Measurements from ENCODE around the gene ALS2. TPM values are rescaled to one million over a fixed set of nuclear protein-coding genes. Genes with fewer than 3 reads are reported as not detected.

Gene ALS2
- total and polyA plus RNA-seq, 2 donors (not counting 1 experiment from before 2014, with no cell fraction given) = 1.4 to 16.7 TPM

GRCh38 chr2:201704536-201704935 lies 76.2 kb downstream of the ALS2 start:
- ATAC-seq (ENCODE audit: low read depth) (no peak), DNase-seq (no peak)
- H3K27me3 Mint-ChIP-seq = no peaks in the 10 kb centered on the region
- no peak overlapping the region for H3K4me2 ChIP-seq (replicated peaks; ENCODE audit: low read depth, low read length, poor library complexity, severe bottlenecking)
- H3K27ac Mint-ChIP-seq = no peak overlapping the region
- TF ChIP-seq EZH2 (IDR thresholded peaks at IDR 0.05; ENCODE audit: borderline replicate concordance, insufficient read depth, low read depth, low read length, poor library complexity, severe bottlenecking) (no peak), CTCF (IDR thresholded peaks at IDR 0.05) (no peak)
- no peak overlapping the region for H3K27ac ChIP-seq (ENCODE audit: low read length in 2 of 2)
- H3K36me3 ChIP-seq (replicated peaks in 1 of 2; ENCODE audit: control extremely low read depth in 1 of 2, control insufficient read depth in 1 of 2, extremely low read depth in 1 of 2, insufficient read depth in 2 of 2, low read length in 1 of 2) = peaks cover 0 to 3% of the 10 kb centered on the region in 2 experiments
- no peak overlapping the region for H3K4me3 Mint-ChIP-seq
- H3K27me3 ChIP-seq (replicated peaks in 1 of 4; ENCODE audit: control extremely low read depth in 1 of 4, control insufficient read depth in 3 of 4, insufficient read depth in 4 of 4, low read length in 3 of 4) = no peaks in the 10 kb centered on the region
- no peaks in the 10 kb centered on the region for H3K79me2 ChIP-seq (ENCODE audit: control insufficient read depth, insufficient read depth, low read length)
- no peaks in the 10 kb centered on the region for H3K4me1 Mint-ChIP-seq
- POLR2A ChIA-PET = no interaction called here
- H3K9ac ChIP-seq (ENCODE audit: low read length) = no peak overlapping the region
- CTCF ChIA-PET = no interaction called here
- intact Hi-C loops (cut with micrococcal nuclease) = no loop called here
- 100% methylated on average over 3 of the region's 5 CpGs for WGBS (ENCODE audit: insufficient coverage)
- no peak overlapping the region for H3K4me3 ChIP-seq (ENCODE audit: control extremely low read depth in 1 of 5, extremely low read depth in 1 of 5, insufficient read depth in 1 of 5, low read depth in 2 of 5, low read length in 4 of 5)
- H3K4me1 ChIP-seq (ENCODE audit: control insufficient read depth in 2 of 2, insufficient read depth in 2 of 2, low read length in 2 of 2) = no peaks in the 10 kb centered on the region
- H3K9me3 Mint-ChIP-seq (ENCODE audit: insufficient read depth) = no peaks in the 10 kb centered on the region
- H2AFZ ChIP-seq (ENCODE audit: insufficient read depth, low read depth, low read length, poor library complexity, severe bottlenecking) = no peak overlapping the region
- no peaks in the 10 kb centered on the region for H3K9me3 ChIP-seq (ENCODE audit: control extremely low read depth in 1 of 3, control insufficient read depth in 2 of 3, insufficient read depth in 1 of 3, low read length in 2 of 3)
- no peaks in the 10 kb centered on the region for H4K20me1 ChIP-seq (ENCODE audit: control insufficient read depth, insufficient read depth, low read length, poor library complexity, severe bottlenecking)

- POLR2A ChIA-PET = no interaction called here
- Histone ChIP-seq H3K9me3 (ENCODE audit: control extremely low read depth in 1 of 3, control insufficient read depth in 2 of 3, insufficient read depth in 1 of 3, low read length in 2 of 3) (no peaks in the 10 kb centered on the region), H3K79me2 (ENCODE audit: control insufficient read depth, insufficient read depth, low read length) (no peaks in the 10 kb centered on the region), H4K20me1 (ENCODE audit: control insufficient read depth, insufficient read depth, low read length, poor library complexity, severe bottlenecking) (no peaks in the 10 kb centered on the region), H2AFZ (ENCODE audit: insufficient read depth, low read depth, low read length, poor library complexity, severe bottlenecking) (no peak overlapping the region), H3K4me1 (ENCODE audit: control insufficient read depth in 2 of 2, insufficient read depth in 2 of 2, low read length in 2 of 2) (no peaks in the 10 kb centered on the region), H3K4me3 (ENCODE audit: control extremely low read depth in 1 of 5, extremely low read depth in 1 of 5, insufficient read depth in 1 of 5, low read depth in 2 of 5, low read length in 4 of 5) (no peak overlapping the region), H3K36me3 (replicated peaks in 1 of 2; ENCODE audit: control extremely low read depth in 1 of 2, control insufficient read depth in 1 of 2, extremely low read depth in 1 of 2, insufficient read depth in 2 of 2, low read length in 1 of 2) (peaks cover 0 to 3% of the 10 kb centered on the region in 2 experiments), H3K4me2 (replicated peaks; ENCODE audit: low read depth, low read length, poor library complexity, severe bottlenecking) (no peak overlapping the region), H3K27me3 (replicated peaks in 1 of 4; ENCODE audit: control extremely low read depth in 1 of 4, control insufficient read depth in 3 of 4, insufficient read depth in 4 of 4, low read length in 3 of 4) (no peaks in the 10 kb centered on the region), H3K27ac (ENCODE audit: low read length in 2 of 2) (no peak overlapping the region), H3K9ac (ENCODE audit: low read length) (no peak overlapping the region)
- Mint-ChIP-seq H3K27me3 (no peaks in the 10 kb centered on the region), H3K27ac (no peak overlapping the region), H3K4me1 (no peaks in the 10 kb centered on the region), H3K9me3 (ENCODE audit: insufficient read depth) (no peaks in the 10 kb centered on the region), H3K4me3 (no peak overlapping the region)
- DNase-seq (no peak), ATAC-seq (ENCODE audit: low read depth) (no peak)
- intact Hi-C loops (cut with micrococcal nuclease) = no loop called here
- CTCF ChIA-PET = no interaction called here
- TF ChIP-seq EZH2 (IDR thresholded peaks at IDR 0.05; ENCODE audit: borderline replicate concordance, insufficient read depth, low read depth, low read length, poor library complexity, severe bottlenecking) (no peak), CTCF (IDR thresholded peaks at IDR 0.05) (no peak)
- no CpG with 5 or more reads among the region's 1 CpG for WGBS (ENCODE audit: insufficient coverage)
Observed at GRCh38 chr2:201701646-201702045, 79.1 kb downstream of the ALS2 start.

Measured in B cell (primary cell).